K562 (cell line): Measurements from ENCODE around the gene PRLHR. TPM values are rescaled to one million over a fixed set of nuclear protein-coding genes. Genes with fewer than 3 reads are reported as not detected.

Experiments used
- ATAC-seq: fragments of 200-7000 bp; cut with Tn5 transposase; 3 replicates; pipeline ENCODE4 v1.9.1; 2020; ENCODE audit warnings: moderate library complexity
- BruUV-seq: library from RNA; stranded (reverse); fragments of 400-500 nt; replicated peaks from 2 replicates; lab custom pipeline; 2021; lab: Mats Ljungman, UMichigan
- CTCF ChIA-PET: fragments of 300-600 bp; formaldehyde crosslinking; extraction: SDS; loops from one replicate; lab custom pipeline; 2021; ENCODE audit warnings: low intra/inter-chr PET ratio; lab: Yijun Ruan, JAX
- POLR2A ChIA-PET: fragments of 300-600, 350-650 bp; sonication (Branson Sonifier 250); formaldehyde crosslinking; extraction: SDS; loops from one replicate; lab custom pipeline; 2021; ENCODE audit warnings: antibody characterized with exemption, inconsistent platforms; lab: Yijun Ruan, JAX
- DNase-seq, 4 experiments: peaks; one replicate each; pipeline versions ENCODE4 v3.0.0 to v3.0.0-alpha.2; 2011 to 2018; ENCODE audit warnings: low spot score in 3 of 4, mixed read lengths in 3 of 4; ENCODE audit errors: extremely low read depth in 1 of 4
- FAIRE-seq: peaks from 2 replicates; lab custom pipeline; 2011; peaks lifted over from hg19 to GRCh38; lab: Jason Lieb, UNC
- H2AFZ ChIP-seq: 2 replicates; pipeline ENCODE4 v1.6.0; 2011; ENCODE audit warnings: low read depth, low read length, control low read depth, inconsistent platforms
- H3K27ac ChIP-seq: fragments of 200-600 bp; 3 replicates; pipeline ENCODE4 v1.8.0; 2011; ENCODE audit warnings: low read depth, mild to moderate bottlenecking, control low read depth, inconsistent platforms, low read length, moderate library complexity, mixed read lengths; ENCODE audit errors: extremely low read depth
- H3K27me3 ChIP-seq, 2 experiments: fragments of 300-600 bp in 1 of 2; 2 replicates in 1 of 2; 3 replicates in 1 of 2; pipeline versions ENCODE4 v1.6.0 to v1.8.0; 2011; ENCODE audit warnings: inconsistent platforms in 2 of 2, low read length in 2 of 2, mild to moderate bottlenecking in 1 of 2, mixed read lengths in 1 of 2, moderate library complexity in 1 of 2; ENCODE audit not compliant: control insufficient read depth in 2 of 2, insufficient read depth in 2 of 2
- H3K36me3 ChIP-seq: fragments of 300-600 bp; 3 replicates; pipeline ENCODE4 v1.8.0; 2011; ENCODE audit warnings: mild to moderate bottlenecking, low read length, inconsistent platforms; ENCODE audit not compliant: control insufficient read depth, insufficient read depth
- H3K4me1 ChIP-seq, 2 experiments: fragments of 200-600 bp in 1 of 2; replicated peaks in 1 of 2; 2 replicates in 1 of 2; 3 replicates in 1 of 2; pipeline versions ENCODE4 v1.5.1 to v1.8.0; 2011; ENCODE audit warnings: inconsistent platforms in 2 of 2, low read length in 2 of 2, mild to moderate bottlenecking in 1 of 2, mixed read lengths in 1 of 2, moderate library complexity in 1 of 2; ENCODE audit not compliant: control insufficient read depth in 2 of 2, insufficient read depth in 2 of 2
- H3K4me2 ChIP-seq: 2 replicates; pipeline ENCODE4 v1.6.1; 2011; ENCODE audit warnings: low read length, control low read depth, inconsistent platforms, mixed read lengths; ENCODE audit not compliant: insufficient read depth
- H3K4me3 ChIP-seq: fragments of 200-600 bp; sonication (generic), shearing (Covaris generic); 2 replicates; pipeline ENCODE4 v1.5.1; 2016; ENCODE audit warnings: control low read depth, inconsistent platforms
- H3K79me2 ChIP-seq: fragments of 200-600 bp; 3 replicates; pipeline ENCODE4 v1.8.0; 2011; ENCODE audit warnings: low read length, inconsistent platforms; ENCODE audit not compliant: control insufficient read depth, insufficient read depth
- H3K9ac ChIP-seq, 2 experiments: 2 replicates each; pipeline versions ENCODE4 v1.6.0 to v1.6.1; 2011; ENCODE audit warnings: low read depth in 2 of 2, low read length in 2 of 2, control low read depth in 1 of 2, inconsistent platforms in 1 of 2, mild to moderate bottlenecking in 1 of 2, mixed read lengths in 1 of 2; ENCODE audit not compliant: insufficient read depth in 1 of 2
- H3K9me1 ChIP-seq: one replicate; pipeline ENCODE4 v1.6.0; 2011; ENCODE audit warnings: inconsistent platforms, mild to moderate bottlenecking, low read length, moderate library complexity; ENCODE audit not compliant: control insufficient read depth, insufficient read depth
- H3K9me3 ChIP-seq: replicated peaks from 2 replicates; pipeline ENCODE4 v1.5.1; 2011; ENCODE audit warnings: low read depth, low read length, inconsistent platforms; ENCODE audit not compliant: control insufficient read depth, insufficient read depth
- H4K20me1 ChIP-seq: replicated peaks from 2 replicates; pipeline ENCODE4 v1.6.1; 2011; ENCODE audit warnings: low read length, inconsistent platforms, mixed read lengths; ENCODE audit not compliant: control insufficient read depth, insufficient read depth
- ATF1 ChIP-seq, 2 experiments: fragments of 450-650 bp in 1 of 2; IDR thresholded peaks; 2 replicates each; pipeline ENCODE4 v1.6.1; 2016; ENCODE audit warnings: missing compliant biosample characterization in 1 of 2, missing genetic modification characterization in 1 of 2
- EZH2 ChIP-seq: IDR thresholded peaks from 2 replicates; pipeline ENCODE4 v1.6.1; 2012; ENCODE audit warnings: low read depth, mild to moderate bottlenecking, inconsistent platforms, low read length, borderline replicate concordance
- GABPA ChIP-seq: fragments of 200-800 bp; sonication (Bioruptor generic); conservative IDR thresholded peaks from 2 replicates; pipeline ENCODE4 v1.6.1; 2016; ENCODE audit warnings: low read depth, missing genetic modification characterization, missing compliant biosample characterization
- GTF2F1 ChIP-seq: IDR thresholded peaks from 2 replicates; pipeline ENCODE4 v1.6.1; 2011; ENCODE audit warnings: low read depth, low read length, improper control_type of control experiment
- MBD2 ChIP-seq: sonication (generic); IDR thresholded peaks from 2 replicates; pipeline ENCODE4 v1.6.1; 2016; ENCODE audit warnings: low read depth, borderline replicate concordance
- MIER1 ChIP-seq: fragments of 450-650 bp; IDR thresholded peaks from 2 replicates; pipeline ENCODE4 v1.6.1; 2016; ENCODE audit warnings: antibody characterized with exemption, mild to moderate bottlenecking, low read depth
- RBM25 ChIP-seq: fragments of 200-400 bp; formaldehyde crosslinking; IDR thresholded peaks from 2 replicates; pipeline ENCODE4 v1.6.1; 2018; ENCODE audit warnings: low read length, low read depth, moderate library complexity; ENCODE audit not compliant: severe bottlenecking
- SMARCC2 ChIP-seq: fragments of 450-650 bp; IDR thresholded peaks from 2 replicates; pipeline ENCODE4 v1.6.1; 2017; ENCODE audit warnings: antibody characterized with exemption, moderate library complexity, mild to moderate bottlenecking, low read depth
- ZNF282 ChIP-seq: sonication (generic); formaldehyde crosslinking; IDR thresholded peaks from 2 replicates; pipeline ENCODE4 v1.8.1; 2023; ENCODE audit warnings: missing genetic modification reagents
- ZNF589 ChIP-seq: fragments of 200-800 bp; sonication (Bioruptor generic); IDR thresholded peaks from 2 replicates; pipeline ENCODE4 v1.6.1; 2016; ENCODE audit warnings: low read depth, missing genetic modification characterization, missing compliant biosample characterization
- WGBS: fragments of 100-300 bp; shearing (Covaris generic); methylation state at CpG from one replicate; pipeline ENCODE4 v1.1.6; 2016; ENCODE audit warnings: low coverage, mixed read lengths; ENCODE audit not compliant: insufficient coverage; ENCODE audit errors: missing lambda C conversion rate; 5-methylcytosine and 5-hydroxymethylcytosine counted together
- in situ Hi-C: fragments of 300-500 bp; cut with MboI; formaldehyde crosslinking; loops from 4 replicates; pipeline ENCODE4 v1.15.0; 2018; ENCODE audit warnings: inconsistent platforms, mixed read lengths
- intact Hi-C: fragments of 100-400 bp; cut with micrococcal nuclease; formaldehyde crosslinking; loops from 2 replicates; pipeline ENCODE4 v1.14.2; 2022
- polyA plus RNA-seq, 8 experiments: library from polyadenylated mRNA; depleted of rRNA in 4 of 8; stranded (reverse) in 5 of 8; unstranded in 3 of 8; fragments of >200 nt; fragmentation: Nextera tagmentation in 2 of 8; fragmentation: Illumina TruSeq in 1 of 8; extraction: Ambion mirVana in 2 of 8; extraction: Trizol in 1 of 8; gene quantifications; 2 replicates each; pipeline versions ENCODE4 v1.2.1 to v1.2.3, GENCODE V29; 2011 to 2014; ENCODE audit warnings: inconsistent platforms in 1 of 8, missing spikeins in 1 of 8
- total RNA-seq, 7 experiments: library from RNA; depleted of rRNA in 6 of 7; stranded (reverse); fragments of >200 nt in 6 of 7; fragmentation: Illumina TruSeq in 2 of 7; extraction: Trizol in 2 of 7; gene quantifications; 2 replicates each; pipeline versions ENCODE4 v1.2.1 to v1.2.3, GENCODE V29; 2011 to 2021; ENCODE audit warnings: low replicate concordance in 1 of 7
- TF ChIP-seq, protein P1 (sequence below), 2 experiments: fragments of 450-650 bp; conservative IDR thresholded peaks; 2 replicates each; pipeline ENCODE4 v1.6.1; 2017; ENCODE audit warnings: mild to moderate bottlenecking in 2 of 2, moderate library complexity in 2 of 2
- TF ChIP-seq, protein P2 (sequence below): fragments of 250-450 bp; sonication (Bioruptor Pico); IDR thresholded peaks from 2 replicates; pipeline ENCODE4 v1.5.0; 2021

The PRLHR gene
- total and polyA plus RNA-seq, 9 of the 15 experiments (the other 6 are each of a cell fraction or from before 2014, with no cell fraction given): not detected

DNA sequence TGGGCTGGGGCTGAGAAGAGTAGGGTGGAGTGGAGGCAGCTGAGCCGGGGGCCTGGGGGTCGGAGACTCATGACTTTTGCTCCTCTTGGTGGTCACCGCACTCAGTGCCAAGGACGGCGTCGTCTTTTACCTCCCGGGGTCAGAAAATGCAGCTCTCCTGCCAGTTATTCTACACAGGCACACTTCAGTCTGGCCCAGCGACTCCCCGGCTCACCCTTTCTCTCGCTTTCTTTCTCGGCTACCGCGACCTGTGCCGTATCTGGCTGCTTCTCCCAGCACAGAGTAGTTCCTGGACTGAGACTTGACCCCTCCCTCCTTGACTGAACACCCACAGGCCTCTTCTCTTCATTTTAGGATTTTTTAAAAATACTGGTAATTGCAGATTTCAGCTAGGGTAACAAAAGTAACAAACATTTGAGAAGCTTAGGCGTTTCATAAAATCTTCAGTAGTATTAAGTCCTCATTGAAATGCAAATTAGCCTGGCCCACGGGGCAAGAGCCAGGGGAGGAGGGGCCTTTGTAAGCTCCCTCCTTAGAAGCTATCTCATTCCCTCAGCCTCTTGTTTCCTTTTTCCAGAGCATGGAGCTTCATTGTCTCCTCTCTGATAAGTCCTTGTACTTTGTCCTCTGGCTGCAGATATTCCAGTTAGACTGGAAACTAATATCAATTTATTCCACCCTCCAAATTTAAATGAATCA, 1.1 kb upstream of the PRLHR start:
- Histone ChIP-seq H3K9me1 (no peaks in the 10 kb centered on the region), H3K27me3 (peaks cover 2 to 27% of the 10 kb centered on the region in 2 experiments; a peak in 3 of 5 replicates), H3K9me3 (no peaks in the 10 kb centered on the region), H3K4me2 (no peak overlapping the region), H3K36me3 (no peaks in the 10 kb centered on the region), H3K4me1 (peaks cover 0 to 17% of the 10 kb centered on the region in 2 experiments; a peak in 2 of 5 replicates), H3K27ac (no peak overlapping the region), H3K9ac (no peak overlapping the region), H3K4me3 (no peak overlapping the region), H2AFZ (no peak overlapping the region), H3K79me2 (no peaks in the 10 kb centered on the region), H4K20me1 (no peaks in the 10 kb centered on the region)
- ATAC-seq (no peak), DNase-seq (no peak), FAIRE-seq (no peak)
- BruUV-seq: no TSS peak
- no peak for TF ChIP-seq ZNF282 (CRISPR knock-in tag)
- TF ChIP-seq MIER1: 0 out of 2 replicates have a peak, but pooled peaks have one; percentile 46
- WGBS: 11% methylated on average over 12 of the region's 16 CpGs
- ChIA-PET POLR2A (interaction anchor here (0.7 to 1.0 kb wide), 2 partner anchors 9 to 535 kb away, joined by 3 read pairs; no protein-coding TSS in a partner anchor), CTCF (no interaction called here)
- in situ Hi-C loops: no loop called here
- intact Hi-C loops: no loop called here

DNA sequence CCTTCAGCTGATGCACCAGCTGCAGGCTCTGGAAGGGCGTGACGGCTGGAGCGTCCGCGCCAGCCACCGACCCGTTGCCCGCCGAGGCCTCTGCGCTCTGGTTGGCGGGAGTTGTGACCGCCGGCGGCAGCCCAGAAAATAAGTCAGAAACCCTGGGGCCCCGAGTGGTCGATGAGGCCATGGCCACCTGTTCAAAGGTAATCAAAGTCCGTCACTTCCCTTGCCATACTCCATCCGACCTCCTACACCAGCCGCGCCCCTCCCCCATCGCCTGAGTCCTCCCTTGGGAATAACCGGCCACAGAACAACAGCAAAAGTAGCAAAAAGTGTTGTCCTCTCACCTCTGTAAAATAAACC, 406 bp downstream of the PRLHR start:
- 2% methylated on average over 5 of the region's 22 CpGs for WGBS
- BruUV-seq: no TSS peak
- no peak overlapping the region for H3K9ac ChIP-seq
- no peak overlapping the region for H3K27ac ChIP-seq
- no peak overlapping the region for H2AFZ ChIP-seq
- H3K4me3 ChIP-seq: no peak overlapping the region
- H3K9me1 ChIP-seq: no peaks in the 10 kb centered on the region
- CTCF ChIA-PET: no interaction called here
- no peak overlapping the region for H3K4me2 ChIP-seq
- H3K36me3 ChIP-seq: no peaks in the 10 kb centered on the region
- no peaks in the 10 kb centered on the region for H4K20me1 ChIP-seq
- DNase-seq (no peak), FAIRE-seq (no peak), ATAC-seq (no peak)
- intact Hi-C loops (no loop called here), in situ Hi-C loops (no loop called here)
- peaks cover 0 to 17% of the 10 kb centered on the region in 2 experiments; a peak in 2 of 5 replicates for H3K4me1 ChIP-seq
- POLR2A ChIA-PET: no interaction called here
- no peaks in the 10 kb centered on the region for H3K79me2 ChIP-seq
- H3K9me3 ChIP-seq: no peaks in the 10 kb centered on the region
- H3K27me3 ChIP-seq: peaks cover under 1 to 21% of the 10 kb centered on the region in 2 experiments; a peak in 3 of 5 replicates
- TF ChIP-seq GABPA (no peak), MBD2 (no peak), SMARCC2 (no peak), ATF1 (CRISPR knock-in tag; IDR thresholded peaks at IDR 0.05) (no peak), ATF1 (tag; IDR thresholded peaks at IDR 0.05) (no peak), RBM25 (no peak), EZH2 (no peak), GTF2F1 (no peak), ZNF589 (CRISPR knock-in tag) (no peak)
- TF ChIP-seq, protein P1, sequence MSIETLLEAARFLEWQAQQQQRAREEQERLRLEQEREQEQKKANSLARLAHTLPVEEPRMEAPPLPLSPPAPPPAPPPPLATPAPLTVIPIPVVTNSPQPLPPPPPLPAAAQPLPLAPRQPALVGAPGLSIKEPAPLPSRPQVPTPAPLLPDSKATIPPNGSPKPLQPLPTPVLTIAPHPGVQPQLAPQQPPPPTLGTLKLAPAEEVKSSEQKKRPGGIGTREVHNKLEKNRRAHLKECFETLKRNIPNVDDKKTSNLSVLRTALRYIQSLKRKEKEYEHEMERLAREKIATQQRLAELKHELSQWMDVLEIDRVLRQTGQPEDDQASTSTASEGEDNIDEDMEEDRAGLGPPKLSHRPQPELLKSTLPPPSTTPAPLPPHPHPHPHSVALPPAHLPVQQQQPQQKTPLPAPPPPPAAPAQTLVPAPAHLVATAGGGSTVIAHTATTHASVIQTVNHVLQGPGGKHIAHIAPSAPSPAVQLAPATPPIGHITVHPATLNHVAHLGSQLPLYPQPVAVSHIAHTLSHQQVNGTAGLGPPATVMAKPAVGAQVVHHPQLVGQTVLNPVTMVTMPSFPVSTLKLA (conservative IDR thresholded peaks at IDR 0.05): no peak
- TF ChIP-seq, protein P2, sequence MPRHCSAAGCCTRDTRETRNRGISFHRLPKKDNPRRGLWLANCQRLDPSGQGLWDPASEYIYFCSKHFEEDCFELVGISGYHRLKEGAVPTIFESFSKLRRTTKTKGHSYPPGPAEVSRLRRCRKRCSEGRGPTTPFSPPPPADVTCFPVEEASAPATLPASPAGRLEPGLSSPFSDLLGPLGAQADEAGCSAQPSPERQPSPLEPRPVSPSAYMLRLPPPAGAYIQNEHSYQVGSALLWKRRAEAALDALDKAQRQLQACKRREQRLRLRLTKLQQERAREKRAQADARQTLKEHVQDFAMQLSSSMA: no peak
